Mesodermal cell (in vitro differentiated cells): ENCODE data around the gene ADGRG6.

Experiments used
- H3K27ac ChIP-seq: 2 replicates; pipeline ENCODE4 v1.7.0; 2013; ENCODE audit warnings: mild to moderate bottlenecking, low read depth, low read length, moderate library complexity; ENCODE audit not compliant: severe bottlenecking
- H3K36me3 ChIP-seq: 2 replicates; pipeline ENCODE4 v1.7.1; 2013; ENCODE audit warnings: mild to moderate bottlenecking, low read length, moderate library complexity; ENCODE audit not compliant: control insufficient read depth, insufficient read depth
- H3K4me1 ChIP-seq: one replicate; pipeline ENCODE4 v1.7.1; 2013; ENCODE audit warnings: mild to moderate bottlenecking, low read length; ENCODE audit not compliant: insufficient read depth, control insufficient read depth, poor library complexity, severe bottlenecking
- H3K4me3 ChIP-seq: 2 replicates; pipeline ENCODE4 v1.7.0; 2013; ENCODE audit warnings: low read length, control low read depth, mild to moderate bottlenecking; ENCODE audit not compliant: insufficient read depth, poor library complexity, severe bottlenecking; ENCODE audit errors: extremely low read depth
- H3K9me3 ChIP-seq: 2 replicates; pipeline ENCODE4 v1.7.1; 2013; ENCODE audit warnings: mild to moderate bottlenecking, low read length, moderate library complexity; ENCODE audit not compliant: control insufficient read depth
- WGBS, 2 experiments: methylation state at CpG; one replicate each; pipeline ENCODE4 v1.1.5; 2013; ENCODE audit warnings: missing lambda C conversion rate in 2 of 2; ENCODE audit not compliant: insufficient coverage in 2 of 2; 5-methylcytosine and 5-hydroxymethylcytosine counted together

Gene ADGRG6

GRCh38 chr6:142374965-142375733 is 73.3 kb downstream of the ADGRG6 start:
- no peak overlapping the region for H3K4me3 ChIP-seq
- H3K4me1 ChIP-seq, result peaks cover 56% of the 10 kb centered on the region
- H3K27ac ChIP-seq, result peak overlapping the region; percentile 98
- H3K9me3 ChIP-seq, result no peaks in the 10 kb centered on the region
- 100% methylated on average over 1 of the region's 4 CpGs; no CpG with 5 or more reads in 1 of the 2 experiments for WGBS, 2 experiments
- H3K36me3 ChIP-seq, result peaks cover 14% of the 10 kb centered on the region

GRCh38 chr6:142376115-142376514 is 74.3 kb downstream of the ADGRG6 start:
- WGBS, 2 experiments, result no CpG with 5 or more reads among the region's 2 CpGs
- H3K27ac ChIP-seq, result peak overlapping the region; percentile 98
- H3K4me1 ChIP-seq, result peaks cover 61% of the 10 kb centered on the region
- H3K36me3 ChIP-seq, result peaks cover 5% of the 10 kb centered on the region
- H3K9me3 ChIP-seq, result no peaks in the 10 kb centered on the region
- no peak overlapping the region for H3K4me3 ChIP-seq

DNA sequence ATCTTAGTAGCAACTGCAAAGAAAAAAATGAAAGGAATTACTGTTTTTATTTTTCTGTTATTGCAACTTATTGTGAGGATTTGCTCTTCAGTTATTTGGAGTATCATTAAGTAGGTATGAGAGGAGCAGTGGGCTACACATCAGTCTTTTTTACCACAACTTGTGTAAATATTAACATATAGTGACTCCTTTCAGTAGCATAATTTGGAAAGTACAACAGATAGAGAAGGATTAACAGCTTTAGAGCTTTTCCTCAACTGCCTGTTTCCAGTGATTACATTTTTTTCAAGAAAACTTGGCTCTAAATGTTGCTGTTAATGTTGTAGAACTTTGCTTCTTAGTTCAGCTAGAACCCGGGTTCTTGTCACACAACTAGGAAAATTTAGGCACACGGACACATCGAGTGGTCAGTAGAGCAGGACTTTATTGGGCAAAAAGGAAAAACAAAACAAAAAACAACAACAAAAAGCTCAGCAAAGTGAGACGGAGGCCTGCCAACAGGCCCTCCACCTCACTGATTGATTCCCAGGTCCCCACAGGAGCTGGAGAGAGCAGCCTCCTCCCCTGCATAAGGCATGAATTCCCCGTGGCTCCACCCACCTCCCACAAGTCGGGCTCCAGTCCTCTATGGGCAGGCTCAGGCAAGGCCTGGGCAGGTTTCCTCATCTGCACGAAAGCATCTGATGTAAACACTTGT is 75.1 kb downstream of the ADGRG6 start:
- H3K36me3 ChIP-seq, result peaks cover 6% of the 10 kb centered on the region
- H3K4me3 ChIP-seq, result no peak overlapping the region
- peaks cover 68% of the 10 kb centered on the region for H3K4me1 ChIP-seq
- no peaks in the 10 kb centered on the region for H3K9me3 ChIP-seq
- peak overlapping the region; percentile 92 for H3K27ac ChIP-seq
- 33 to 73% methylated on average over 3 to 6 of the region's 7 CpGs for WGBS, 2 experiments

GRCh38 chr6:142377497-142377848 is 75.7 kb downstream of the ADGRG6 start:
- Histone ChIP-seq H3K36me3 (peaks cover 6% of the 10 kb centered on the region), H3K4me3 (no peak overlapping the region), H3K9me3 (no peaks in the 10 kb centered on the region), H3K4me1 (peaks cover 66% of the 10 kb centered on the region), H3K27ac (peak overlapping the region; percentile 92)
- 60% methylated on average over 1 of the region's 4 CpGs; no CpG with 5 or more reads in 1 of the 2 experiments for WGBS, 2 experiments

DNA sequence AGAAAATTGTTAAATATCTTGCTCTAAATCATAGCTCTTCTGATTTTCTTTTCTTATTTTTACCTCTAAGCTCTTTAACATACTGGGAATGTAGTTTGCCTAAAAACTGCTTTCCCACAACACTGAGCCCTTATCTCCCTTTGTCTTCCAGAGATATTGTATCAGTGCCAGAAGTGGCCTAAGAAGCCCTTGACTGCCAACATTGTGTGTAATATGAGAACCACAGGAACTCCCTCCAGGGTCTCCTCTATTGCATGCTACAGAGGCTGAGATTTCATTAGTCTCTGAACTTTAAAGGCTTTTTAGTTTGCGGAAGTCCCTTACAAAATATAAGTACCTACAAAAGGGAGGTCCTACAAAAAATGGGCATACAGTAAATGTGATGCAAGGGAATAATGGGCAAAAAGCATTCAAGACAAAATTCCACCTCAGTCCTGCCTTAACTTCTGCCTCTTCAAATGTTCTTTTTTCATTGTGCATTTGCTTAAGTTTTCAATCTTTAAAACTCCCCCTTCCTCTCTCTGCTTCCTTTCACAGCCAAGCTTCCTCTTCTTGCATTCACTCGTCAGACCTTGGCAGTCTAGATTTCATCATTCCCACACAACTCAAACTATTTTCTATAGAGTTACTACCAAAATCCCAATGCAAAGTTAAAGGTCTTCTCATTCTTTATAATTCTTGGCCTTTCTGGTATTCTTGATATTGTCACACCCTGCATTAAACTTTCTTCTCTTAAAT is 76.5 kb downstream of the ADGRG6 start:
- Histone ChIP-seq H3K27ac (peak overlapping the region; percentile 92), H3K4me1 (peaks cover 58% of the 10 kb centered on the region), H3K36me3 (peaks cover 4% of the 10 kb centered on the region), H3K9me3 (no peaks in the 10 kb centered on the region), H3K4me3 (no peak overlapping the region)
- WGBS, 2 experiments, result 14 to 38% methylated on average over 1 of the region's 2 CpGs

DNA sequence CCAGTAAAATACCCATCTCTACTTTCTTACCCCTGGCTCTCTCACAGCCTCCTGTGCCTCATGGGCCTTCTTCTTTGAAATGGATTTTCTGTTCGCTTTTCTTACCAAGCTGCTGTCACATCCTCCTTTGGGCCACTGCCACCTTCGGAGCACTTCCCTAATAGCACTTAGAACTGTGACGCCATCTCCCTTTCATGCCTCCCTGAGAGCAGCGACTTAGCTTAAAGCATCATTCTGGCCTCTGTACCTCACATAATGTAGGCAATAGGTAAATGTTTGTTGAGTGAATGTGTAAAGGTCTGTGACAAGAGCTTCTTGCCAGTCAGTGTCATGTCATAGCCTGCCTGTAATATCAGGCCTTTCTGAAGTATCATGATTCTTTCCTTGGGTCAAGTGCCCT is 78.8 kb downstream of the ADGRG6 start:
- peaks cover 12% of the 10 kb centered on the region for H3K36me3 ChIP-seq
- peaks cover 49% of the 10 kb centered on the region for H3K4me1 ChIP-seq
- WGBS, 2 experiments, result 96% methylated on average over 3 of the region's 4 CpGs; no CpG with 5 or more reads in 1 of the 2 experiments
- H3K4me3 ChIP-seq, result no peak overlapping the region
- no peaks in the 10 kb centered on the region for H3K9me3 ChIP-seq
- H3K27ac ChIP-seq, result no peak overlapping the region

- Histone ChIP-seq H3K9me3 (no peaks in the 10 kb centered on the region), H3K27ac (no peak overlapping the region), H3K36me3 (peaks cover 12% of the 10 kb centered on the region), H3K4me3 (no peak overlapping the region), H3K4me1 (peaks cover 45% of the 10 kb centered on the region)
- WGBS, 2 experiments, result no CpG with 5 or more reads among the region's 2 CpGs
Measured at GRCh38 chr6:142381181-142381580, 79.4 kb downstream of the ADGRG6 start.

DNA sequence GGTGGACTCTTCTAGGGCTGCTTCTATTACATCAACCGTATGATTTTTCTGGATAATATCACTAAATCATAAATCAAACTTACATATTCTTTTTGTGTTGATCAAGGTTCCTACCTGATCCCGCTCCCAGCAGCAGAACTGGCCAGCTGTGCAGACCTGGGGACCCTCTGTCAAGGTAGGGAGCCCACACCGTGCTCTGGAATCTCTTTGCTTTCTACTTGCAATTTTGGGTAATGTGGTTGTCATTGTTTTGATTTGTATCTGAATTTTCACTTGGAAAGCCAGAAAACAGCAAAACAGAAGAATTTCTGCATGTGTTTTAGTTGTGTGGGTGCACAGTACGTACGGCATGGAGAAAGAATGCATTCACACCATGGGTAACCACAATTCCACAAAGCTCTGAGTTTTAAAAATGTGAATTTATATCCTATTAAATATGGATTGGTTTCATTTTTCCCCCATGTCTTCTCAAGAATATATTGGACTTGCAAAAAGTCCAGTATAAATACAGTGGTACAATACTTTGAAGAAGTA is 80.1 kb downstream of the ADGRG6 start:
- H3K27ac ChIP-seq, result no peak overlapping the region
- H3K9me3 ChIP-seq, result no peaks in the 10 kb centered on the region
- H3K4me3 ChIP-seq, result no peak overlapping the region
- H3K4me1 ChIP-seq, result peaks cover 40% of the 10 kb centered on the region
- WGBS, 2 experiments, result 94 to 100% methylated on average over 1 to 3 of the region's 5 CpGs
- H3K36me3 ChIP-seq, result peaks cover 12% of the 10 kb centered on the region

DNA sequence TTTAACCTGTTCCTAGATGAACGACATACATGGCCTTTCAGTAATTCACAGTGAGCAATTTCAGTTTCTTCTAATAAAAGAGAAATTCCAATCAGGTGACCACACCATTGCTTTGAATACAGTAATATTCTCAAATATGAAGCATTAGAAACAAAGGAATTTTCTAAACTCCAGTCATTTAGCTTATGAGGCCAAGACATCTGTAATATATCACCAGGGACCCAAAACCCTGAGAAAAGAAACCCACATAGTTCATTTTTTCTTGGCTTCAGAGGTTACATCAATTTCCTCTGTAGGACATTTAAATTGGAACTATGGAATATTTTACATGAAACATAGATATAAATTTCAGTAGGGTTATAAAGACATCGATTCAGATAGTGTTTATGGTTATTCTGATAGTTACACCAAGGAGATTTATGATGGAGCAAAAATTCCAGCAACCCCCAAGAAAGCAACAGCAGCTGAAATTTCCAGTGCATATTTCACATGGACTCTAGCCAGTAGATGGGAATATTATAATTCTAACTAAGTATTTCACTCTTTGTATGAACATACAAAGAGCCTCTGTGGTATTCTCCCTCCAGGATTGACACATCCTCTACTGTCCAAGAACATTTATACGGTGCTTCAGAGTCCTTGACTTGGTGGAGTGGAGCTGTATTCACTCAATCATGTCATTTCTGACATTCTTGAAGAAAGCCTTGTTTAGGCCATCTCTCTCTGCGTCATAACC is 82.9 kb downstream of the ADGRG6 start:
- WGBS, 2 experiments, result 100% methylated on average over 1 of the region's 4 CpGs; no CpG with 5 or more reads in 1 of the 2 experiments
- Histone ChIP-seq H3K36me3 (peaks cover 12% of the 10 kb centered on the region), H3K4me3 (no peak overlapping the region), H3K27ac (peak overlapping the region; percentile 12), H3K9me3 (no peaks in the 10 kb centered on the region), H3K4me1 (peaks cover 34% of the 10 kb centered on the region)

GRCh38 chr6:142385352-142385751 is 83.5 kb downstream of the ADGRG6 start:
- no CpG with 5 or more reads among the region's 2 CpGs for WGBS, 2 experiments
- no peak overlapping the region for H3K4me3 ChIP-seq
- peaks cover 30% of the 10 kb centered on the region for H3K4me1 ChIP-seq
- H3K9me3 ChIP-seq, result no peaks in the 10 kb centered on the region
- H3K36me3 ChIP-seq, result peaks cover 12% of the 10 kb centered on the region
- H3K27ac ChIP-seq, result no peak overlapping the region
